H9 (cell line): Measurements from ENCODE around the gene CD5L. TPM values are rescaled to one million over a fixed set of nuclear protein-coding genes. Genes with fewer than 3 reads are reported as not detected.

Experiments used
- DNase-seq: peaks from one replicate; pipeline ENCODE4 v3.0.0-alpha.2; 2017
- H2AFZ ChIP-seq: one replicate; pipeline ENCODE4 v1.6.1; 2013; ENCODE audit warnings: mild to moderate bottlenecking, low read length, control low read depth, moderate library complexity
- H2AK5ac ChIP-seq: 2 replicates; pipeline ENCODE4 v1.6.1; 2013; ENCODE audit warnings: low read length, control low read depth, mixed read lengths; ENCODE audit not compliant: insufficient read length
- H2BK120ac ChIP-seq: one replicate; pipeline ENCODE4 v1.6.1; 2013; ENCODE audit warnings: low read depth, mild to moderate bottlenecking, low read length, control low read depth, inconsistent platforms; ENCODE audit not compliant: poor library complexity, severe bottlenecking
- H2BK12ac ChIP-seq: 2 replicates; pipeline ENCODE4 v1.6.1; 2013; ENCODE audit warnings: low read length, control low read depth, mixed read lengths, low read depth; ENCODE audit not compliant: insufficient read length
- H2BK15ac ChIP-seq: 2 replicates; pipeline ENCODE4 v1.6.1; 2013; ENCODE audit warnings: low read depth, low read length, control low read depth
- H2BK20ac ChIP-seq: one replicate; pipeline ENCODE4 v1.6.1; 2013; ENCODE audit warnings: low read depth, mild to moderate bottlenecking, low read length, control low read depth, inconsistent platforms; ENCODE audit not compliant: poor library complexity, severe bottlenecking
- H2BK5ac ChIP-seq: 2 replicates; pipeline ENCODE4 v1.6.1; 2013; ENCODE audit warnings: low read length, control low read depth, mixed read lengths; ENCODE audit not compliant: insufficient read length
- H3K14ac ChIP-seq: 2 replicates; pipeline ENCODE4 v1.6.1; 2013; ENCODE audit warnings: low read length, control low read depth; ENCODE audit not compliant: insufficient read depth
- H3K18ac ChIP-seq: 2 replicates; pipeline ENCODE4 v1.6.1; 2013; ENCODE audit warnings: low read depth, mild to moderate bottlenecking, mixed read lengths, low read length, control low read depth; ENCODE audit not compliant: insufficient read length
- H3K23ac ChIP-seq: 2 replicates; pipeline ENCODE4 v1.6.1; 2013; ENCODE audit warnings: low read length, control low read depth, mixed read lengths, low read depth; ENCODE audit not compliant: insufficient read length
- H3K23me2 ChIP-seq: 2 replicates; pipeline ENCODE4 v1.6.1; 2013; ENCODE audit warnings: low read depth, mild to moderate bottlenecking, mixed read lengths, low read length, control low read depth; ENCODE audit not compliant: insufficient read length, poor library complexity, severe bottlenecking
- H3K27ac ChIP-seq: 2 replicates; pipeline ENCODE4 v1.5.1; 2013; ENCODE audit warnings: low read length, control low read depth, mixed read lengths, low read depth; ENCODE audit not compliant: insufficient read length
- H3K27me3 ChIP-seq: 2 replicates; pipeline ENCODE4 v1.6.1; 2013; ENCODE audit warnings: low read length, control low read depth, inconsistent platforms; ENCODE audit not compliant: insufficient read depth
- H3K4ac ChIP-seq: 2 replicates; pipeline ENCODE4 v1.6.1; 2013; ENCODE audit warnings: low read depth, mild to moderate bottlenecking, control low read depth, inconsistent platforms, low read length, moderate library complexity
- H3K4me1 ChIP-seq: 2 replicates; pipeline ENCODE4 v1.6.1; 2013; ENCODE audit warnings: low read length, control low read depth, inconsistent platforms; ENCODE audit not compliant: insufficient read depth
- H3K4me2 ChIP-seq: 2 replicates; pipeline ENCODE4 v1.6.1; 2013; ENCODE audit warnings: low read length, control low read depth, mixed read lengths; ENCODE audit not compliant: insufficient read length, insufficient read depth
- H3K56ac ChIP-seq: 2 replicates; pipeline ENCODE4 v1.6.1; 2013; ENCODE audit warnings: low read depth, mild to moderate bottlenecking, mixed read lengths, low read length, control low read depth; ENCODE audit not compliant: insufficient read length
- H3K79me1 ChIP-seq: 2 replicates; pipeline ENCODE4 v1.6.1; 2013; ENCODE audit warnings: low read depth, mild to moderate bottlenecking, moderate library complexity, low read length, control low read depth, inconsistent platforms; ENCODE audit not compliant: insufficient read depth, poor library complexity, severe bottlenecking
- H3K79me2 ChIP-seq: 2 replicates; pipeline ENCODE4 v1.6.1; 2013; ENCODE audit warnings: low read length, control low read depth, inconsistent platforms; ENCODE audit not compliant: insufficient read depth
- H3K9ac ChIP-seq: 2 replicates; pipeline ENCODE4 v1.6.1; 2013; ENCODE audit warnings: low read length, control low read depth, mixed read lengths; ENCODE audit not compliant: insufficient read length; ENCODE audit errors: extremely low read depth
- H3K9me3 ChIP-seq: one replicate; pipeline ENCODE4 v1.6.1; 2013; ENCODE audit warnings: low read depth, low read length, inconsistent platforms; ENCODE audit not compliant: control insufficient read depth
- H3T11ph ChIP-seq: one replicate; pipeline ENCODE4 v1.6.1; 2013; ENCODE audit warnings: mild to moderate bottlenecking, low read length, control low read depth, inconsistent platforms
- H4K20me1 ChIP-seq: one replicate; pipeline ENCODE4 v1.6.1; 2013; ENCODE audit not compliant: control insufficient read depth, insufficient read length, insufficient read depth
- H4K5ac ChIP-seq: 2 replicates; pipeline ENCODE4 v1.6.1; 2013; ENCODE audit warnings: low read depth, mild to moderate bottlenecking, mixed read lengths, low read length, control low read depth; ENCODE audit not compliant: insufficient read length
- H4K8ac ChIP-seq: replicated peaks from 2 replicates; pipeline ENCODE4 v1.6.1; 2013; ENCODE audit warnings: low read length, control low read depth, mixed read lengths, low read depth; ENCODE audit not compliant: insufficient read length
- H4K91ac ChIP-seq: 2 replicates; pipeline ENCODE4 v1.6.1; 2013; ENCODE audit warnings: low read depth, mild to moderate bottlenecking, moderate library complexity, mixed read lengths, low read length, control low read depth; ENCODE audit not compliant: insufficient read length
- H3K27ac Mint-ChIP-seq, 3 experiments: 2 replicates in 2 of 3; 3 replicates in 1 of 3; pipeline ENCODE4 v1.8.0; 2020 to 2021; ENCODE audit warnings: mixed read lengths in 3 of 3, mild to moderate bottlenecking in 1 of 3, moderate library complexity in 1 of 3
- H3K27me3 Mint-ChIP-seq: 2 replicates; pipeline ENCODE4 v1.8.0; 2021; ENCODE audit warnings: low read depth, mild to moderate bottlenecking, moderate library complexity, mixed read lengths
- H3K36me3 Mint-ChIP-seq, 3 experiments: 2 replicates in 2 of 3; 3 replicates in 1 of 3; pipeline ENCODE4 v1.8.0; 2020 to 2021; ENCODE audit warnings: low read depth in 3 of 3, mixed read lengths in 3 of 3; ENCODE audit not compliant: insufficient read depth in 1 of 3
- H3K4me1 Mint-ChIP-seq, 2 experiments: 2 replicates each; pipeline ENCODE4 v1.8.0; 2020; ENCODE audit warnings: mixed read lengths in 2 of 2
- H3K4me3 Mint-ChIP-seq, 2 experiments: 2 replicates in 1 of 2; 3 replicates in 1 of 2; pipeline ENCODE4 v1.8.0; 2020 to 2021; ENCODE audit warnings: mild to moderate bottlenecking in 2 of 2, mixed read lengths in 2 of 2, moderate library complexity in 1 of 2
- H3K9me3 Mint-ChIP-seq, 2 experiments: 2 replicates in 1 of 2; 3 replicates in 1 of 2; pipeline ENCODE4 v1.8.0; 2020; ENCODE audit warnings: mild to moderate bottlenecking in 2 of 2, mixed read lengths in 2 of 2, moderate library complexity in 1 of 2
- CTCF ChIP-seq: fragments of 200-600 bp; sonication (generic); conservative IDR thresholded peaks from 3 replicates; pipeline ENCODE4 v1.8.0; 2021; ENCODE audit warnings: antibody characterized with exemption, mild to moderate bottlenecking
- WGBS: extraction: QIAGEN DNeasy Blood & Tissue Kit; methylation state at CpG from one replicate; pipeline ENCODE4 v1.1.7; 2013; ENCODE audit warnings: missing lambda C conversion rate, low lambda C conversion rate, mixed read lengths; ENCODE audit not compliant: insufficient read length; ENCODE audit errors: extremely low coverage; 5-methylcytosine and 5-hydroxymethylcytosine counted together
- total RNA-seq: library from RNA; stranded (reverse); gene quantifications from 2 replicates; pipeline ENCODE4 v1.2.1, GENCODE V29; 2021

The CD5L gene
- total RNA-seq, 1 experiment from 2014 or later = not detected

GRCh38 chr1:157849229-157849875 lies 7.7 kb upstream of the CD5L start:
- Mint-ChIP-seq H3K27me3 (no peaks in the 10 kb centered on the region; the same call in none of the 2 replicates), H3K27ac (no peak overlapping the region), H3K4me1 (no peaks in the 10 kb centered on the region), H3K36me3 (no peaks in the 10 kb centered on the region), H3K4me3 (no peak overlapping the region), H3K9me3 (no peaks in the 10 kb centered on the region; a peak in 1 of 5 replicates)
- Histone ChIP-seq H3K27me3 (no peaks in the 10 kb centered on the region; the same call in 1 of the 2 replicates), H3K14ac (no peak overlapping the region), H3K27ac (no peak overlapping the region), H3K9me3 (no peaks in the 10 kb centered on the region), H2BK15ac (no peak overlapping the region), H2BK120ac (no peak overlapping the region), H3K4ac (no peak overlapping the region), H2BK12ac (no peak overlapping the region), H3K18ac (no peak overlapping the region), H2AK5ac (no peak overlapping the region), H2BK5ac (no peak overlapping the region), H3K56ac (no peak overlapping the region), H4K20me1 (no peaks in the 10 kb centered on the region), H3K79me2 (no peaks in the 10 kb centered on the region), H3T11ph (no peak overlapping the region), H2BK20ac (no peak overlapping the region), H3K4me2 (no peak overlapping the region), H4K5ac (no peak overlapping the region), H2AFZ (no peak overlapping the region), H3K79me1 (no peaks in the 10 kb centered on the region), H4K91ac (no peak overlapping the region), H3K23me2 (no peaks in the 10 kb centered on the region), H3K23ac (no peak overlapping the region), H4K8ac (no peak overlapping the region), H3K4me1 (no peaks in the 10 kb centered on the region), H3K9ac (no peak overlapping the region)
- DNase-seq = no peak
- TF ChIP-seq CTCF = no peak
- WGBS = no CpG with 5 or more reads among the region's 2 CpGs
